ENCODE results near the gene KIAA1586.

GRCh38 chr6:57078531-57079207 is 32.2 kb downstream of the KIAA1586 start:
- no peak for TF ChIP-seq CTCF (IDR thresholded peaks at IDR 0.05)
- no peak for TF ChIP-seq POLR2A (IDR thresholded peaks at IDR 0.05)

All from Peyer's patch (tissue), 4 donors.